Measurements from ENCODE around the gene PLXDC2.

Gene PLXDC2

GRCh38 chr10:19839090-19839489, 22.9 kb downstream of the PLXDC2 start:
- H3K4me3 ChIP-seq (ENCODE audit: low read length) = no peak overlapping the region
- no peaks in the 10 kb centered on the region for H3K36me3 ChIP-seq (ENCODE audit: control insufficient read depth, low read length)
- H3K4me1 ChIP-seq (ENCODE audit: control insufficient read depth, low read length) = no peaks in the 10 kb centered on the region
- no peaks in the 10 kb centered on the region for H3F3A ChIP-seq (ENCODE audit: control insufficient read depth, insufficient read depth)
- H3K79me2 ChIP-seq (ENCODE audit: control insufficient read depth, low read length) = no peaks in the 10 kb centered on the region
- no peaks in the 10 kb centered on the region for H3K9me3 ChIP-seq (ENCODE audit: control insufficient read depth, insufficient read depth, low read length)
- no peak overlapping the region for H3K27ac ChIP-seq (ENCODE audit: low read depth, low read length)
- TF ChIP-seq EZH2phosphoT487 (IDR thresholded peaks at IDR 0.05; ENCODE audit: borderline replicate concordance, low read length) = no peak
- no peak for TF ChIP-seq CTCF (IDR thresholded peaks at IDR 0.05; ENCODE audit: low read depth, low read length, poor library complexity, severe bottlenecking)
- H4K20me1 ChIP-seq (ENCODE audit: control insufficient read depth, insufficient read depth, low read depth, low read length) = no peaks in the 10 kb centered on the region
- no peak overlapping the region for H3K4me2 ChIP-seq (ENCODE audit: low read length)
- no peaks in the 10 kb centered on the region for H3K9me2 ChIP-seq (replicated peaks; ENCODE audit: control insufficient read depth, low read length)
- no peaks in the 10 kb centered on the region for H3K27me3 ChIP-seq (ENCODE audit: control insufficient read depth, low read length)

GRCh38 chr10:19839552-19839951, 23.3 kb downstream of the PLXDC2 start:
- no peak overlapping the region for H3K27ac ChIP-seq (ENCODE audit: low read depth, low read length)
- H3K9me2 ChIP-seq (replicated peaks; ENCODE audit: control insufficient read depth, low read length) = no peaks in the 10 kb centered on the region
- no peaks in the 10 kb centered on the region for H3K36me3 ChIP-seq (ENCODE audit: control insufficient read depth, low read length)

GRCh38 chr10:19840776-19841175, 24.5 kb downstream of the PLXDC2 start:
- no peak overlapping the region for H3K4me2 ChIP-seq (ENCODE audit: low read length)
- H3K79me2 ChIP-seq (ENCODE audit: control insufficient read depth, low read length) = no peaks in the 10 kb centered on the region
- H3K9me2 ChIP-seq (replicated peaks; ENCODE audit: control insufficient read depth, low read length) = no peaks in the 10 kb centered on the region
- no peaks in the 10 kb centered on the region for H3K36me3 ChIP-seq (ENCODE audit: control insufficient read depth, low read length)
- H3K4me3 ChIP-seq (ENCODE audit: low read length) = no peak overlapping the region
- H3K4me1 ChIP-seq (ENCODE audit: control insufficient read depth, low read length) = no peaks in the 10 kb centered on the region
- TF ChIP-seq CTCF (IDR thresholded peaks at IDR 0.05; ENCODE audit: low read depth, low read length, poor library complexity, severe bottlenecking) (no peak), EZH2phosphoT487 (IDR thresholded peaks at IDR 0.05; ENCODE audit: borderline replicate concordance, low read length) (no peak)
- no peak overlapping the region for H3K27ac ChIP-seq (ENCODE audit: low read depth, low read length)
- no peaks in the 10 kb centered on the region for H3F3A ChIP-seq (ENCODE audit: control insufficient read depth, insufficient read depth)
- no peaks in the 10 kb centered on the region for H3K9me3 ChIP-seq (ENCODE audit: control insufficient read depth, insufficient read depth, low read length)
- no peaks in the 10 kb centered on the region for H3K27me3 ChIP-seq (ENCODE audit: control insufficient read depth, low read length)
- H4K20me1 ChIP-seq (ENCODE audit: control insufficient read depth, insufficient read depth, low read depth, low read length) = no peaks in the 10 kb centered on the region

More at GRCh38 chr10:19839552-19839951, 23.3 kb downstream of the PLXDC2 start:
- H3F3A ChIP-seq (ENCODE audit: control insufficient read depth, insufficient read depth) = no peaks in the 10 kb centered on the region
- H3K79me2 ChIP-seq (ENCODE audit: control insufficient read depth, low read length) = no peaks in the 10 kb centered on the region
- no peak overlapping the region for H3K4me2 ChIP-seq (ENCODE audit: low read length)
- TF ChIP-seq CTCF (IDR thresholded peaks at IDR 0.05; ENCODE audit: low read depth, low read length, poor library complexity, severe bottlenecking) (no peak), EZH2phosphoT487 (IDR thresholded peaks at IDR 0.05; ENCODE audit: borderline replicate concordance, low read length) (no peak)
- no peaks in the 10 kb centered on the region for H3K4me1 ChIP-seq (ENCODE audit: control insufficient read depth, low read length)
- H3K9me3 ChIP-seq (ENCODE audit: control insufficient read depth, insufficient read depth, low read length) = no peaks in the 10 kb centered on the region
- H3K27me3 ChIP-seq (ENCODE audit: control insufficient read depth, low read length) = no peaks in the 10 kb centered on the region
- no peaks in the 10 kb centered on the region for H4K20me1 ChIP-seq (ENCODE audit: control insufficient read depth, insufficient read depth, low read depth, low read length)
- no peak overlapping the region for H3K4me3 ChIP-seq (ENCODE audit: low read length)

- Histone ChIP-seq H3K79me2 (ENCODE audit: control insufficient read depth, low read length) (no peaks in the 10 kb centered on the region), H3F3A (ENCODE audit: control insufficient read depth, insufficient read depth) (no peaks in the 10 kb centered on the region), H3K36me3 (ENCODE audit: control insufficient read depth, low read length) (no peaks in the 10 kb centered on the region), H3K27ac (ENCODE audit: low read depth, low read length) (no peak overlapping the region), H3K4me2 (ENCODE audit: low read length) (no peak overlapping the region), H3K4me3 (ENCODE audit: low read length) (no peak overlapping the region), H3K9me2 (replicated peaks; ENCODE audit: control insufficient read depth, low read length) (no peaks in the 10 kb centered on the region), H3K27me3 (ENCODE audit: control insufficient read depth, low read length) (no peaks in the 10 kb centered on the region), H4K20me1 (ENCODE audit: control insufficient read depth, insufficient read depth, low read depth, low read length) (no peaks in the 10 kb centered on the region), H3K9me3 (ENCODE audit: control insufficient read depth, insufficient read depth, low read length) (no peaks in the 10 kb centered on the region), H3K4me1 (ENCODE audit: control insufficient read depth, low read length) (no peaks in the 10 kb centered on the region)
- TF ChIP-seq EZH2phosphoT487 (IDR thresholded peaks at IDR 0.05; ENCODE audit: borderline replicate concordance, low read length) (no peak), CTCF (IDR thresholded peaks at IDR 0.05; ENCODE audit: low read depth, low read length, poor library complexity, severe bottlenecking) (no peak)
These were observed 27.3 kb downstream of the PLXDC2 start for GRCh38 chr10:19843487-19843886.
